NCI-H345 treated with DMSO at 0.1 percent for 48 hours (cell line): Measurements from ENCODE around the gene REXO4.

Experiments
- DNase-seq: peaks from one replicate; lab custom pipeline; 2025; ENCODE audit not compliant: unreplicated experiment; lab: John Stamatoyannopoulos, UW

The REXO4 gene

GRCh38 chr9:133370685-133371084 lies 47.1 kb downstream of the REXO4 start:
- DNase-seq: no peak

- DNase-seq: no peak
Measured at GRCh38 chr9:133369933-133370332, 47.9 kb downstream of the REXO4 start.

DNA sequence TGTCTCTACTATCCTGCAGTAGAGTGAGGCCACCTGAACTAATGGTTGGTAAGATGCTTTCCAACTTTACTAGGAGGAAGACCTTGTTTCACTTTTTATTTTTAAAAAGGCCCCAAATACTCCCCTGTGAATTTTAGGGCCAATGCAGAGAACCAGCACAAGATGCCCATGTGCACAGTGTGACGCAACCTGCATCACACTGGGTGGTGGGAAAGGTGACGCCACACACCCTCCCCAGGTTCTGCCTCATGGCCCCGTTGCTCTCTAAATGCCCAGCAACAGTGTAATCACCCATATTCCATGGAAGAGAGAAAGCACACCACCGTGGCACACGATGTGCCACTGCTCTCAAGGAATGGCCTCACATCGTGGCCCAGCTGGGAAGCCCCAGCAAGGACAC lies 48.4 kb downstream of the REXO4 start:
- no peak for DNase-seq

- DNase-seq: no peak
Measured at GRCh38 chr9:133368249-133368881, 49.4 kb downstream of the REXO4 start.

DNA sequence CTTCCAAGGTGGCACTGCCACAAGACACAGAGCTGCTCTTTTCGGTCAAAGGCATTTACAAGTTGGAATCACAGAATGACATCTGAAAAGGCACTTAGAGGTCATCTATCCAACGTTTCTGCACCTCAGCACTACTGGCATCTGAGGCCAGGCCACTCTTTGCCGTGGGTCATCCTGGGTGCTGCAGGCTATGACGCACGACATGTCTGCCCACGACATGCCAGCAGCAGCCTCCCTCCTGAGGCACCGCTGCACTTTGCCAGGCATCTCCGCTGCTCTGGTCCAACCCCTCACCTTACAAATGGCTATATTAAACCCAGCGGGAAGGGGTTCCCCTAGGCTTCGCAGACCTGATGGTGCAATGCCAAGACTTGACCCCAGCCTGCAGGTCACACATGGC lies 50.0 kb downstream of the REXO4 start:
- DNase-seq: no peak

- no peak for DNase-seq
Measured at GRCh38 chr9:133367221-133367620, 50.6 kb downstream of the REXO4 start.

GRCh38 chr9:133366435-133366834 lies 51.4 kb downstream of the REXO4 start:
- DNase-seq: no peak

DNA sequence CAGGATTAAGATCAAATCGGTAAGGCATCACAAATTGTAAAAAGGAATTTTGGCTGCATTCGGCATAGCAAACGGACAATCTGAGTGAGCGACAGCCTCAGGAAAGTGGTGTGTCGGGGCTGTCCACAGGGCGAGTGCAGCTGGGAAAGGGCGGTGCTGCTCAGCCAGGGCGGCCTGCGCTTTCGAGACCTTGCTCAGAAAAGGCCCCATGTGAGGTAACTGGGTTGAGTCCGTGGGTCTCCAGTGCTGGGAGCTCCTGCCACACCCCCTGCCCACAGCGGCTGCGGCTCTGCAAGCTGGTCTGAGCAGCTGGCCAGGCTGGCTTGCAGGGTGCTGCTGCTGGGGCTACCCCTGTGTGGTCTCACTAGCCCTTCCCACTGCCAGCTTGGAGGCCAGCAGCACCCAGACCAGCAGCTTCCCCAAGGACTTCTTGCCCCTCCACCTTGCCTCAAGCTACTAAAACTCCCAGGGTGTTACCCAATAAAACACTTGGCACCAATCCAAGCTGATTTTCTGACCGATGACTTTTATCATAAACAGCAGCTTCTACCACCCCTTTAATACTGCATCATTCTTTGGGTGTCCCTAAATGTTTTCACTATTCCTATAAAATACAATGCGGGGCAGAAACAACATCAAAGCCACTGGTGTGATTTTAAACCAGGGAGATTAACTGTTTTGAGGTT lies 55.3 kb downstream of the REXO4 start:
- no peak for DNase-seq

GRCh38 chr9:133361507-133362092 lies 56.2 kb downstream of the REXO4 start:
- DNase-seq: no peak

DNA sequence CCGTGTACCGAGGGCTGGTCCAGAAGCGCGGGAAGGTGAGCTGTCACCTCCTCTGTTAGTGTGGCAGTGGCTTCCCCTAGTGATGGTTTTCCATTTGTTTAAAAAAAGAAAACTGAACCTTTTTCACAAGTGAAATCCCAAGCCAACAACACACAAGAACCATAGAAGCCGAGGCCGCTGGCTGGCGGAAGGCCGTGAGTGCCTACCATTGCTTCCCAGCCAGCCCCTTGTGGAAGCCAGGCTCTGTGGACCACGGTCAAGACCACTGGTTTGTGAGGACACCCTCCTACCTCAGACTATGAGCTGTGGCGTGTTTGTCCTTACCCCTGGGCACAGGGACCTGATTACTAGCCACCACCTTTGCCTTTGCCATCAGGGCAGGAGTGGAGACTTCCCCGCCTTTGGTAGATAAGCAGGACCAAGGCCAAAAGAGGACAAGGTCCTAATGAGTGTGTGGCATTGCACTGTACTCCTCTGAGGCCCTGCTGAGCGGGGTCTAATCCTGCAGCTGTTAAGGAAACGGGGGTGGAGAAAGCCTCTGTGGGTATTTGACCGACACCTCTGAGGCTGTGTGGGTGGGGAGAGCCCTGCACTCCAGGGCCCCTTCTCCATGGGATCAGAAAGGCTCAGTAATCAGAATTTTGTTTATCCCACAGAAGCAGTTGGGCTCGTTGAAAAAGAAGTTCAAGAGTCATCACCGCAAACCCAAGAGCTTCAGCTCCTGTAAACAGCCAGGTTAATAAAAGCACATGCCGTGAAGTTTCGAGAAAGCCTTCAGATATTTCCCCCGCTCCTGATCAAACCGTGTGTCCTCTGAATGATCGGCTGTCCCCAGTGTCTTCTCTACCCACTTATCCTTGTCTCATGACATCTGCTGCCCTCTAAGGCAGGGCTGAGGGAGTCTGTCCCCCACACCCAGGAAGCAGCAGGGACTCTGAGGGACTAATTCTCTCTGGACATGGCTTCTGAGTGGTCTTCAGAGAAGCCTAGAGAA lies 57.1 kb downstream of the REXO4 start:
- DNase-seq: no peak

DNA sequence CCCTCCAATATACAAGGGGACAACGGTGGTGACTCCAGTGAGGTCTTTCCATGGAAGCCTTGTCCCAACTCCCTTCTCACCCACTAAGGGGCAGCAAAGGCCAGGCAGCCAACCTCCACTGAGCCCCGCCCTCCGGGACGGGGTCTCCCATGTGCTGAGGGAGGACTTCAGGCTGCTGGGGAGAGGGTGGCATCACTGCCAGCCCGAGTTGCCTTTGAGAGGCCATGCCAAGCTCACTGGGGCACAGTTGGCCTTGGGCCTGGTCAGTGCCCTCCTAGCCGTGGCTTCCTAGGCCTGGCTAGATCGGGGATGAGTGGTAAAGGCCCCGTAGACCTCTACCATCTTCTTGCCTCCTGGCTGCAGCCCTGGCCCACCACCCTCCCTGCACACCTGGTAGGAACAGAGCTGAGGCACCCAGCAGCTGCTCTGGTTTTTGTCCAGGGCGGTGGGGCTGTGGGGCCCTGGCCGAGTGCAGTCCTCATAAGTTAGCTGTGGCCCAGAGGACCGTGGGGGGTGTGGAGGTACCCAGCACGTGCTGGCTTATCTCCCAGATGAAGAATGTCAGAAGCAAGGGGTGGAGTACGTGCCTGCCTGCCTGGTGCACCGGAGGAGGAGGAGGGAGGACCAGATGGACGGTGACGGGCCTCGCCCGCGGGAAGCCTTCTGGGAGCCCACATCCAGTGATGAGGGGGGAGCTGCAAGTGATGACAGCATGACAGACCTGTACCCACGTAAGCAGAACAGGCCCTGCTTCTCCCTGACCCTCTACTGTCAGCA lies 58.2 kb downstream of the REXO4 start:
- DNase-seq: no peak

DNA sequence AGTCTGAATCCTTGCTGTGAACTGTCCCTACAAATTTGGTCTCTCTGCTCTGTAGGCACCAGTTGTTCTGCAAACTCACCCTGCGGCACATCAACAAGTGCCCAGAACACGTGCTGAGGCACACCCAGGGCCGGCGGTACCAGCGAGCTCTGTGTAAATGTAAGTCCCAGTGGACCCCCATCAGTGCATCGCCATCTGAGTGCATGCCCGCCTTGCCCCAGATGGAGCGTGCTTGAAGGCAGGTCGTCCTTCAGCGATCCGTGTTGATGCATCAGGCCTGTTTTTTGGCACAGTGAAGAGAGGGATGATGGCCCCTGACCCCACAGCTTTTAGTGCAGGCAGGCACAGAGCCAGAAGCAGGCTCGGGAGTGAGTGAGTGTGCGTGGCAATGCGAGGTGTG lies 60.2 kb downstream of the REXO4 start:
- no peak for DNase-seq

- peak; percentile 54 for DNase-seq
Measured at GRCh38 chr9:133356391-133357091, 61.3 kb downstream of the REXO4 start, which contains the start of the genes SURF1 and SURF2. SURF1 (minus strand) TSS chr9:133356487; CDS start chr9:133356453, 34 bp downstream. SURF2 (plus strand) TSS chr9:133356550; CDS start chr9:133356593, 43 bp downstream.
